ENCODE measurements around the gene MMAA.
"Not testable (repeated sequence)": the region's sequence is repeated elsewhere in the genome, so short reads cannot be mapped to it uniquely, and the experiment has no call there.

Gene MMAA

DNA sequence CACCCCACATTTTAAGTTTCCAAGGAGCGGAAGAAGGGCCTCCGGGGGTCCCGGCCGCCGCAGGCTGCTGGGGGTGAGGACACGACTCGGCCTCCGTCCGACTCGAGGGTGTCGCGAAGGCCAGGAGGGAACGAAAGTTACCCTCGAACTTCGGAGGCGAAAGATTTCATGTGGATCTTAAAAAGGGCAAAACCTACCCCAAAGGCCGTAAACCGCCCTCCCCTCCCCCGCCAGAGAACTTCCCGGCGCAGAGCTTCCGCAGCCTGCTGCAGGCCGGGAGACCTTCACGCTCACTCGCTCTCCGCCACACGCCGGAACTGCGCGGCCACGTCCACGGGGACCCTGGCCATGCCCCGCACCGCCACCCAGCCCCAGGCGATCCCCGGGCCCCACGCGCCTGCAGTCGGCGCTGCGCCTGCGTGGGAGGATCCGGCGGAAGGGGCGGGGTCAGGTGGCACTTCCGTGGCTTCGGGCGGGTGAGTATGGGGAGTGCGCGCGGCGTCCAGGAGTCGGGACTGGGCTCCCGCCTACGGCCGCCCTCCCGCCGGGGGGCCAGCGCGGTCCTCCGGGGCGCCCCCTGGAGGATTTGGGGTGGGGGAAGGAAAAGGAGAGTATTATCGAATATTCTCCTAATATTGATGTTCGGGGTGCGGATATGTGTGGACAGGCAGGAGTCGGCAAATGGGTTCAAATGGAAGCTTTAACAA is at the start of gene MMAA:
Gene MMAA, plus strand, starts transcription at position 454 of the 707 bp plus-strand sequence. CDS start 19,755 bp downstream, outside the sequence.
- peak; percentile 73 for DNase-seq

- DNase-seq = not testable (repeated sequence)
Measured at GRCh38 chr4:145574546-145574945, 44.6 kb upstream of the MMAA start.

DNA sequence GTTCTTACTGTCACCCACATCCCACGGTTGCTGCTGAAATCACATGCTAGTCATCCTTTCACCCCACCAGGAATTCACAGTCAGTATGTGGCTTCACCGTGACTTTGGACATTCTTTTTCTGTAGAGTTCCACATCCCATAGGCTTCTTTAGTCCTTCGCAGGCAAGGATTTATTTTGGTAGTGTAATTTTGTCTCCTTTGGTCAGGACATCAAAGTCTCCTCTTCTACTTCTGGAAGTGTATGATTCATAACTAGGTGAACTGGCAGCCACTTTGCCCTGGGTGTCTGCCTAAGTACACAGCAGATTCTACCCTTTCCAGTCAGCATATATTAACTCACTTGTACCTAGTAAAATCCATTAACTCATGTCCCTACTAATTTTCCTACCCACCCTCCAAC is 38.3 kb upstream of the MMAA start:
- no peak for DNase-seq

DNA sequence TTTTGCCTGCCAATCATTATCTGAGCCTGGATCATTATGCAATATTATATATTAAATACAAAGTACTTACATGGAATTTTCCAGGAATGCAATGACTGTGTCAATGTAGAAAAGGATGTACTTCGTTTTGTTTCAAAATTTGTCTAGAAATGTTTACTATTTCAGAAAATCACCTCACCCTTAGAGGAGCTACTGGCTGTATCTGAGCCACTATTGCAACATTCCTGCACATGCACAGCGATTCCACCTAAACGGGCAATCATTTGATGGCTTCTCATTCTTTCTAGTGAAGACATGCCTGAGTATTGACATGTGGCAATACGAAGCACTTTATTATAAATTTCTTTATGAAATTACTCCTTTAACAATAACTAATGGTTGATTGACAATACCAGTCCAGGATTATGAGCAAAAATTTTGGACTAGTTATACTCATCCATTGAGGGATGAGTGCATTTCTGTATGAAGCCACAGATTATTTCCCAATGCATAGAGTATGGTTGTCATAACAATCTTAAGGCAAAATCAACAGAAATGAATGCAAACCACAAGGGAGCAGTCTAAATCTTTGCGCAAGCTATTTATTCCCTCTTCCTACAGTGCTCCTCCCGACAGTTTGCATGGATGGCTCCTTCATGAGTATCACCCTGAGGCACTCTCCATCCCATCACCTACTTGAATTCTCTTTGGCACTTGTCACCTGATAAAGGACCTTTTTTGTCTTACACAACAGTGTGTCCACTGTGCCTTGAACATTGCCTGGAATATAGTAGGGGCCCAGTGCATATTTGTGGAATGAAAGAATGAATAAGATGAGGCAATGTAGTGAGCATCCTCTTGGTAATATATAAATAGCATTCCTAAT is 35.8 kb upstream of the MMAA start:
- no peak for DNase-seq

DNA sequence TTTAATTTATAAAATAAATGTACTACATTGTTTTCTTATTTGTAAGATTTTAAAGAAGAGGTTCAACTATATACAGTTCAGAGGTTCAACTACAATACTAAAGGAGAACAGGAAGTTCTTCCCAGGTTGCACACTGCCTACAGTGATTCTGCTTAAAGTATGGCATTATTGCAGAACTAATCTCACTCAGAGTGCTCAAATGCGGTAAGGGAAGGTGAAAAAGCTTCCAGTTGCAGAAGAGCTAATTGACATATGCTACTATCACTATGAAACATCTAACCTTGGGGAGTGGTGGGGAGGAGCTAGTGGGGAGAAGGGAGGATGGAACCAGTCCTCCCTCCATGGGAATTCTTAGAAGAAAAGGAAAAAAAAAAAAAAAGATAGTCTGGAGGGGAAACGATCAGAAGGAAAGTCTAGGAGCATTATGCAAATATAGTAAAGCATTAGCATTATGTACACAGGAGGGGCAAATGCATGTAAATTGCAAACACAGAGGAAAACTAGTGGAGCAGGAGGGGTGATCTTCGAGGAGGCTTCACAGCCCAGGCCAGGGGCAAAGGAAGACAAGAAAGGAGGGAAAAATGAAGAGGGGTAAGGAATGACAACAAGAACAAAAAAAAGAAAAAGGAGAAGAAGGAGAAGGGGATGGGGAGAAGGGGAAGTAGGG is 32.0 kb upstream of the MMAA start:
- no peak for DNase-seq

GRCh38 chr4:145589381-145589780 is 29.8 kb upstream of the MMAA start:
- DNase-seq = not testable (repeated sequence)

DNA sequence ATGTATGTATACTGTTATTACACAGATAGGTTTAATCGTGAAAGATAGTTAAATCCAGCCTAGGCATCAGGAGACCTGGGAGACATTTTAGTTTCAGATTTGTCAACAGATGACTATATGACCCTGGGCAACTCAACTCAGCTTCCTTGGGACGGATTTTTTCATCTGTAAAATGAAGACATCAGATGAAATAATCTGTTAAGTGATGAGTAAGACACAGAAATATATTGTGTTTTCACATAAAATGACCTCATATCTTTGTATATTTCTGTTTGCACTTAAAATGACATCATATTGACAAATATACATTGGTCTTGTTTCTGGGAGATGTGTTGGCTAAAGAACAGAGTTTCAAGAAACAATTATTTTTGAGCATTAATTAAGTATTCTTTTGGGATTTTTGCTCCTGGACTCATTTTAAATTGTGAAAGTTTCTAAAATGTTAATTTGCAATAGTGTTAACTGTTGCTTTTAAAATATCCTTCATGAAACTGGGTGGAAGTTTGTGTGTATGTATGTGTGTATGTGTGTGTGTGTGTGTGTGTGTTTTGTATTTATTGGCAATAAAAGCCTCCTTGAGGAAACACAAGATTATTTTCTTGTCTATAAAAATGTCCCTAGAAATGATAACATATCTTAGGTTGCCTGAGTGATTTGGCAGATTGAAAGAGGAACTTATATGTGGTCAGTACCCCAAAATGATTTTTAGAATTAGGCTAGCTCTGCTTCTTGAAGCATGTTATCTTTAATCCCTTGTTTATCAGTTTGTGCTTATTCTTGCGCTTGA is 29.1 kb upstream of the MMAA start:
- no peak for DNase-seq

GRCh38 chr4:145602129-145602760 is 16.9 kb upstream of the MMAA start:
- DNase-seq = no peak

DNA sequence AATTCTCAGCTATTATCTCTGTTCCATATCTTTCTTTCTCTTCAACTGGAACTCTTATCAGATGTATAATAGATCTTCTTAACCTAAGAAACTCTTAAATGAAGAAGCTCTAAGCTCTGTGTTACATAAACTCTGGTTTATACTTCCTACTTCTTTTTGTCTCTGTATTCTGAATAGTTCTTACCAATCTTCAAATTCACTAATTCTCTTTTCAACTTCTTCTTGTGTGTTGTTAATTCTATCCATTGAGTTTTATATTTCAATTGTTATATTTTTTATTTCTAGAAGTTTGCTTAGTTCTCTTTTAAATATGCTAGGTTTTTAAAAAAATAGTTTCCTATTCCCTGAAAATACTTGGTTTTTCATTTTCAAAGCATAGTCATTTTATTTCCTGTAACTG is 13.2 kb upstream of the MMAA start:
- DNase-seq = no peak

DNA sequence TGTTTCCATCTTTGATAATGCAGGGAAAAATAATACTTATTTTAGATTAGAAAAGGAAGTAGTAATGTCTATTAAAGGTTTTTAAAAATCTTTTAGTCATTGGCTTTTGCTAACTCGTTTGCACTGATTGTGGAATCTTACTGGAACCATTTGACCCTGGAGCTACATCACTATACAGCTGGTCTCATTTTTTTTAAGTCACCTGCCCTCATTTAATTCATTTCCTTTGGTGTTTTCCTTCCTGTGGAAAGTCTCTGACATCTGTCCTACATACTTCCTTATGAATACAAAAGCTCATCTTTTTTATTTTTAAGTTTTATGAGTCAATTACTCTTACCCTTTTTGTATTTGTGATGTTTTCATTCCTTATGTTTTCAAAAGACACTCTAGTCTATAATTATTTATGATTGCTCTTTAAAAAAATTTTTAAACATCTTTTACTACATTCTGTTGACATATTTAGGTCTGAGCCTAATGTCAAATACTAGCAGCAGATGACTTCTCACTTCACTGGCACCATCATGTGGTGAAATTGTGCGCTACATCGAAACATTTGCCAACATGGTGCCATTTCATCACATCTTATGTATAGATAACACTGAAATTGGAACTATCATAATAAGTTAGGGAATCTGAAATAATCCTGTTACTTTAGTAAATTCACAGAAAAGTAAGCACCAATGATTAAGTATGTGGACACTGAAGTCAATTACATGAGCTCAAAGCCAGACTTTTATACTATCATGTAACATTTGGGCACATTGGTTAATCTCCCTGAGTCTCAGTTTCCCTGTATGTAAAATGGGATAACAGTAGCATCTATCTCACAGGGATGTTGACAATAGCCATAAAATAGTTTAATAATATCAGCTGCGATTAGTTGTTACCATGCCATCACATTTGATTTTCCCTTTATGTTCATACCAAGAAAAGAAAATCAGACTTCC is 9.4 kb upstream of the MMAA start:
- DNase-seq = peak; percentile 14

DNA sequence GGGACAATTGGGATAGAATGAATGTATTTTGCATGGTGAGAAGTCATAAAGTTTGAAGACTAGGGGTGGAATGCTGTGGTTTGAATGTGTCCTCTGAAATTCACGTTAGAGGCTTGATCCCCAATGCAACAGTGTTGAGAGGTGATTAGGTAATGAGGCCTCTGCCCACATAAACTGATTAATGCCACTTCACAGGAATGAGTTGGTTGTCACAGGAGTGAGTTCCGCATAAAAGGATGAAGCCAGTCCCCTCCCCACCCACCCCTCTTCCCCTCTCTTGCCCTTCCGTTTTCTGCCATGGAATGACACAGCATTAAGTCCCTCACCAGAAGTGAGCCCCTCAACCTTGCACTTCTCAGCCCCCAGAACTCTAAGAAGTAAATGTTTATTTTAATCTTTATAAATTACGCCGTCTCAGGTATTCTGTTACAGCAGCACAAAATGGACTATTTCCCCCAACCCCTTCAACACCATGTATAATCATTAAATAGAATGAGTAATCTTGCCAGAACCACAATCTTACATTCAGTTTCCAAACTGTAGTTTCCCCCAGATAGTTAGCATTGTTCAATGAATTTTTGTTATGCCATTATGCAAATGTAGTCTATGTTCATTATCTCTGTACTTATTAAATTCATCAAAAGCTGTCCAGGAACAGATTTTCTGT is 5.5 kb upstream of the MMAA start:
- no peak for DNase-seq

GRCh38 chr4:145614233-145614610 is 5.0 kb upstream of the MMAA start:
- DNase-seq = no peak

DNA sequence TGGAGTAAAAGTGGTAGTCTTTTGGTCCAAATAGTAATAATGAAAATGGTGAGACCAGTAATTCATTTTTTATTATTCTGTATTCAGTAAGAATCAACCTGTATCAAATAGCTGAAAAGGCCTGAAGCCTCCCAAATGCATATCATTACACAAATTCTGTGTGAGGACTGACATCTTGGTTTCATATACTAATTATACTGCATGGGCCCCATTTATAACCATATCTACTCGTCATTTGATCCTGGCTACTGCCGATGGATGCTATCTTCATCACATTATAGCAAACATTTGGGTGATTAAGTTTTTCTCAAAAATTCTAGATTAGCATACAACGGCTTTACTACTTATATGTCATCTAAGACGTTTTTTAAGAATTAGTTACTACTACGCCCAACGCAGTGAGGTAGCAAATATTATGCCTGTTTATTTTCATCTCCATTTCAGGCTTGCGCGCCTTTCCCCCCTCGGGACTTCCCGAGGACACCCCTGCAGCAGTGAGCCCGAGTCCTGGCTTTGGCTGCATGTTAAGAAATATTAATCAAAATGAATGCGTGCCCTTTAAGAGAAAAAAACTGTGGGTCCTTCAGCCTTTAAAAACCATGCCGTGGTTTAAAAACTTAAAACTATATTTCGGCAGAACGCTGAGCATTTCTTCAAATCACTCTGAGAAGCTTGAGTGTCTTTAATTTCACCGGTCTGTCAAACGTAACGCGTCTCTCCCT is 814 bp upstream of the MMAA start:
- DNase-seq = no peak

- DNase-seq = no peak
Measured at GRCh38 chr4:145619639-145619996, 433 bp downstream of the MMAA start.

GRCh38 chr4:145622067-145622466 is 2.9 kb downstream of the MMAA start:
- not testable (repeated sequence) for DNase-seq

DNA sequence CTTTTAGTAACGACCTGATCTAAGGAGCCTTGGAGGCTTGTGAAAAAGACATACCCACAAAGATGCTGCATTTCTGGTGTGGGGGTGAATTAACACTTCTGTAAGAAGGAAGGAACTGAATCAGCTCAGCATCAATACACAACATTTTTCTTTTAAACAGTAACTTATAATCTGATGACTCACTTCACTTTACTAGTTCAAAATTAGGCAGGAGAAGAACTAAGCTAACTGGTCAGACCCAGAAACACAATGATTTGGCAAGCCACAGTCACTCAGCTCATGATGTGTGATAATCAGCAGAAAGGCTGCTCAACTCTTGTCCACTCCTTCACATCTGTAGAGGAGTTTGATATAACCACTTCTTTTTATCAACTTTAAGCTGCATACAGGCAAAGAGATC is 4.6 kb downstream of the MMAA start:
- DNase-seq = no peak

DNA sequence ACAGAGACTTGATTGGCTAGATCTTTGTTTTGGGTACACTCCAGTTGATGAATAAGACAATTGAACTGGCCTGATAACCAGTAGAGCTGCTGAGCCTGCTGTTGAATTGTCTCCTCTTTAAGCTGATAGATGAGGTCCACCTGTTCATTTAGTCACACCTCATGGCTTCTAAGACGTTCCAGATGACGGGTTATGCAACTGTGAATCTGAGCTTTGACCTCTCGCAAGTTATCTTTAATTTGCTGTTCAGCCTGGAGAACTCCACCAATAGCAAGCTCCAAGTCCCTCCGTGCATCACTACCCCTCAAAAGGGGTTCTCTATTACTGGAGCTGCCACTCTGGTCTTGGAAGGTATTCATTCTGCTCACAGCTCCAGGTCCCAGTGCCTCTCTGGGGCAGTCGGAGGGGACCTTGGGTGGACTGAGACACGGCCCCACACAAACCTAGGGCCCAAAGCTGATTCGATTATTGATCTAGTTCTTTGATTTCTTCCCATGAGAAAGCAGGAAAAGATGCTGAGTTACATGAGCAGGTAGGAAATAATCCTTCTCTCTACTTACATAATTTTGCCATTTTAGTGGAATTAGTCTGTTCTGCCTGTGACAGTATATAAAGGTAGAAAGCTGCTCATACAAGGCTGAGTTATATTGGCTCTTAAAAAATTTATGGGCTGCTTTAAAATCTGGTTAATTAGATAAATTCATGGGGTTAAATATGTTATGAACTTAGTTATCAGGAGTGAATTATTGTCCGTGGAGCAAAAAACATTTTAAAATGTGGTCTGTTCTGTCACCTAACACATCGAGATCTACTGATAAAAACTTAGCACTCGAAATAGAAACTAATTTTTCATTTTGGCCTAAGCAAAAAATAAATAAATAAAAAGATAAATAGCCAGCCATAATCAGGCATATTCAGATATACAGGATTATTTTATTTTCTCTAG is 6.8 kb downstream of the MMAA start:
- no peak for DNase-seq

- no peak for DNase-seq
Measured at GRCh38 chr4:145626623-145626982, 7.4 kb downstream of the MMAA start.

DNA sequence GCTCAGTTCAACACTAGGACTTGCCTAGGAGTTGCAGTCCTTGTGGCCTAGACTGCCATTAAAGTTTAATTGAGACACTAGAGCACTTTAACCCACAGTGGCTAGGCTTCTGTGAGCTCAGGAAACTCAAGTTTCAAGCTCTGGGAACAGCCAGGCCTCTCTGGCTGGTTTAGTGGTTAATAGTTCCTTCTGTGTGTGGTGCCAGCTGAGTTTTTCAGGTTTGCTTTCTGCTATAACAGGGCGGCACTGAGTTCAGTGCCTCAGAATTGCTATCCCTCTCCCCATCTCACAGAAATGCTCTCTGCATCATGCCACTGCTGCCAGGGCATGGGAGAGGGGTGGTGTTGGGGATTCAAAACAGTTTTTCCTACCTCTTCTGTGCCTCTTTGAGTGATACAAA is 15.9 kb downstream of the MMAA start:
- no peak for DNase-seq

Data from NCI-H2029 treated with DMSO at 0.1 percent for 48 hours (cell line).